Stimulated activated CD8-positive, alpha-beta memory T cell treated with anti-CD3 and anti-CD28 coated beads, Interleukin-7, amount 100 ng/mL, for 48 hours (primary cell): Measurements from ENCODE around the gene HES1.
"Not testable (repeated sequence)": the region's sequence is repeated elsewhere in the genome, so short reads cannot be mapped to it uniquely, and the experiment has no call there.

Experiments
- DNase-seq, 2 donors: peaks; one replicate each; pipeline ENCODE4 v3.0.0-alpha.2; 2020; ENCODE audit warnings: low read depth in 1 of 2; ENCODE audit errors: extremely low read depth in 1 of 2

HES1 gene

GRCh38 chr3:194124193-194124592, 11.8 kb upstream of the HES1 start:
- no peak for DNase-seq

GRCh38 chr3:194125442-194125841, 10.5 kb upstream of the HES1 start:
- no peak for DNase-seq

- no peak for DNase-seq
Measured at GRCh38 chr3:194126790-194127189, 9.2 kb upstream of the HES1 start.

GRCh38 chr3:194128202-194128918, 7.6 kb upstream of the HES1 start:
- no peak for DNase-seq

GRCh38 chr3:194128919-194129295, 7.0 kb upstream of the HES1 start:
- DNase-seq = not testable (repeated sequence)

- no peak for DNase-seq
Measured at GRCh38 chr3:194129581-194130133, 6.3 kb upstream of the HES1 start.

- no peak for DNase-seq
Measured at GRCh38 chr3:194130188-194130587, 5.8 kb upstream of the HES1 start.

- DNase-seq = no peak
Measured at GRCh38 chr3:194130807-194131589, 5.0 kb upstream of the HES1 start.

- no peak for DNase-seq
Measured at GRCh38 chr3:194132465-194133286, 3.3 kb upstream of the HES1 start.

GRCh38 chr3:194133661-194134230, 2.2 kb upstream of the HES1 start:
- DNase-seq = no peak

- DNase-seq = no peak
Measured at GRCh38 chr3:194134231-194134756, 1.7 kb upstream of the HES1 start.

GRCh38 chr3:194134757-194135515, 1.0 kb upstream of the HES1 start:
- peak; percentile 57 to 67 for DNase-seq

- no peak for DNase-seq
Measured at GRCh38 chr3:194135516-194135805, 487 bp upstream of the HES1 start.

GRCh38 chr3:194136519-194137007, 615 bp downstream of the HES1 start:
- DNase-seq = no peak

- no peak for DNase-seq
Measured at GRCh38 chr3:194137008-194137505, 1.1 kb downstream of the HES1 start.

- DNase-seq = peak in 1 of 2 donors; percentile 29
Measured at GRCh38 chr3:194137506-194138474, 1.8 kb downstream of the HES1 start.

- no peak for DNase-seq
Measured at GRCh38 chr3:194138732-194139070, 2.8 kb downstream of the HES1 start.

- DNase-seq = no peak
Measured at GRCh38 chr3:194139071-194139813, 3.3 kb downstream of the HES1 start.
